Head of caudate nucleus (tissue), 42 donors: ENCODE measurements around the gene PAPPA.

Source experiments
- DNase-seq, 42 donors: peaks; one replicate each; pipeline versions ENCODE4 v3.0.0 to v3.0.0-alpha.2; 2020 to 2021; ENCODE audit warnings: mixed read lengths in 7 of 42
- intact Hi-C: fragments of 100-400 bp; cut with DNase I; formaldehyde crosslinking; loops from one replicate; pipeline ENCODE4 v1.15.0; 2022

The PAPPA gene

DNA sequence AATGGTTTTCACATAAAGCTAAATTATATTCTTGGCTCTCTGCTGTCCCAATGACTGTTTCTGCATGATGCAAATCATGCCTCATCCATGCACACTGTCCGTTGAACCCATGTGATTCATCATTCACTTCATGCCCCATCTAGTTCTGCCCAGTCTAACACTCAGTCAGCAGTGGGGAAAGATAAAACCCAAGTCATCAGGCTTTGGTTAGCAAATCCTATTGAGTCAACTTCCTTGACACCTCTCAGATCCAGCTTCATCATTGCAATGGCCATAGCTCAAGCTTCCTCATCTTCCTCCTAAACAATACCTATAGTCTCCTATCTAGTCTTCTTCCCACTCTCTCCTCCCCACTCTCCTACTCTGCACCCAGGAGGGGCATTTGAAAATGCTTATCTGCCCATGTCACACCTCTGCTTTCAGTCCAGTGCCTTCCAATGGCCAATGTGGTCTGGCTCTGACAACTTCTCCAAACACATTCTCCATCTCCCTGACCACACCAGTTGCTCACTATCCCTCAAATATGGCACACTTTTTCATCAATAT lies 267.5 kb downstream of the PAPPA start:
- intact Hi-C loops, result no loop called here
- DNase-seq, result no peak

DNA sequence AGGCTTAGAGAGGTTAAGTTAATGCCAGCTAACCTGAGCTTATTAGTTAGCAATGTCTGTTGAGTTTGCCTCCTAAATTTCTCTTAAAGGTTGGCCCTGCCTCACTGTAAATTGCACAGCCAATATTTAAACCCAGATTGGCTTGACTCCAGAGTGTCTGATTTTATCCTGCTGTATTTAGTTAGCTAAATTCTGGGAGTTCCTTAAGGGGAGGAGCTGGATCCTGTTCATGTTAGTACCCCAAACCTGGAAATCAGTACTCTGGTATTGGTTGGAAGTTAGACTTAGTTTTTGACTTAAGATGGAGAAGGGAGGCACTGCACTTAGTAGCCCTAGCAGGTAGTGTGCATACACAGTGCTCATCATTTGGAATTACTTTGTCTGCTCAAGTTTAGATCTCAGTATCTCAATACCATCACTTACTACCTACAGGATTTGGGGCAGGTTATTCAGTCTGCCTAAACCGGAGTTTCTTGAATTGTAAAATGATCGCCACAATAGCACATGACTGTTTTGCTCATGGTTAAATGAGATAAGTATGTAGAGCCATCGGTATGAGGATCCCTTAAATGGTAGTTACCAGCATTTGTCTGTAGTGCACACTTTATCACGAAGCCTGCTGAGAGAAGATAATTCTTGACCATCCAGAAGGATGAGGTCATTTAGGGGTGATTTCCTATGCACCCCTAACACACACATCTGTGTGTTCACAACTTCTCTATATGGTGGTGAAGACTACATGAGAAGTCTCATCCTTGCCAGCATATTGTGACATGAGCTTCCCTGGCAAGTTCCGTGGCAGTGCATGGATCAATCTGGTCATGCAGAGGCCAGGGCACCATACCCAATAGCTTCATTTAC lies 268.8 kb downstream of the PAPPA start:
- DNase-seq, result no peak
- intact Hi-C loops, result no loop called here

DNA sequence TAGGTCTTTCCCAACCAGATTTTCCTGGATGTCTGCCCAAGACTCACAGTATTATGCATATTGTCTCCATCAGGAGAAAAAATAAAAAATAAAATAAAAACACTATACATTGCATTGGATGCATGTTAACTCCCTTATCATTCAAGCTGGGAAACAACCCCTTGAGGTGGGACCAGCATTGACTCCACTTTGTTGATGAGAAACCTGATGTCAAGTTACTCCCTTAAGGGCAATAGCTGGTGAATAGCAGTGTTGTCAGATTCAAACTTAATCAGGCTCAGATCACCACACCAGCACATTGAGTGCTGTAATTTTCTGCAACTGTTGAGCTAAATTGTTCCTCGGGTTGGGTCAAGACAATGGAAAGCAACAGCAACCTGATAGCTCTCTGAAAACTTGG lies 269.6 kb downstream of the PAPPA start:
- intact Hi-C loops, result no loop called here
- DNase-seq, result no peak

DNA sequence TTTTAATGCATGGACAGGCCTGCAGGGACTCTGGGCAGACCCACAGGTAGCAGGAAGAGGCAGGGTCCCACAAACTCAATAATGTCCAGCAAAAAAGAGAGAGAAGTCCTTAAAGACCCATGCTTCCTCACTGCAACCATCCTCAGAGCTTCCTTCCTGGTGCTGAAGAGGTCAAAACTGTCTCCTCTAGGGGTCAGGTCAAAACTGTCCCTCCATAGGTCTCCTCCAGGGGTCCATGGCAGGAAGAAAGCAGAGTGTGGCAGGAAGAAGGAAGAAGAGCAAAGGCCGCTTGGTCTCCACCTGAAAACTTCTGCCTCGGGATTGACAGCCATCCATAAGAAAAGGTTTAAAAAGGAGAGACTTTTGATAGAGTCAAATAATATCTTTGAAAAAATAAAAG lies 271.7 kb downstream of the PAPPA start:
- intact Hi-C loops, result no loop called here
- DNase-seq, result no peak

DNA sequence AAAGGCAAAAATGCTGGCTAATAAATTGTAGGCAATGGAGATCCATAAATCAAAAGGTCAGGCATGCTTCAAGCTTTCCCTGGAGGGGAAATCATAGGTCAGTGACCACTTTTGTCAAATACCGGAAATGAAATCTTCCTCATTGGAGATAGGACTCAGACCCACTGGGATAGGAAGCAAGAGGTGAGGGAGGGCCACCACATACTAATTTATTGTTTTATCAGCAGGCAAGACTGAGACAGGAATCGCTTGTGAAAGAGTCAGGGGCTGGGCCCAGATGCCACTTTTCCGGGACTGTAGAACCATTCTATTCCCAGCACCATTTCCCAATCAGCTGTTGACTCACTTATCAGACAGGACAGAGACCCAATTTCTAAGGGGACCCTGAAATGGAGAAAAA lies 277.3 kb downstream of the PAPPA start:
- intact Hi-C loops, result no loop called here

DNA sequence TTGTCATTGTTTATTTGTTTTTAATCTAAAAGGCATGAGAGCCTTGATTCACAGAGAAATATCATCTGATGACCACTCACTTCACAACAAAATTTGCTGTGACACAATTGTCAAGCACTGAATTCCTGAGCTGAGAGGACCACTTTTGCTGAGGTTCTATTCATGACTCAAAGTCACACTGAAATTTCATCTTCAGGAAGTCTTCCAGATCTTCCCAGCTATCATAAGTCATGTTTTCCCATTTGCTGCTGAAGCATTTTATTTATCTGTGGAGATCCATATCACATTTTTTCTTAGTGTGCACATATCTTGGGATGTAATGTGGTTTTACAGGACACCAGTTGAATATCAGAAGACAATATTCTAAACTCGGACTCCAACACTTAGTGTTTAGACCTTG lies 278.5 kb downstream of the PAPPA start:
- DNase-seq, result no peak
- intact Hi-C loops, result no loop called here

More for the DNA sequence above, 277.3 kb downstream of the PAPPA start:
- no peak for DNase-seq

DNA sequence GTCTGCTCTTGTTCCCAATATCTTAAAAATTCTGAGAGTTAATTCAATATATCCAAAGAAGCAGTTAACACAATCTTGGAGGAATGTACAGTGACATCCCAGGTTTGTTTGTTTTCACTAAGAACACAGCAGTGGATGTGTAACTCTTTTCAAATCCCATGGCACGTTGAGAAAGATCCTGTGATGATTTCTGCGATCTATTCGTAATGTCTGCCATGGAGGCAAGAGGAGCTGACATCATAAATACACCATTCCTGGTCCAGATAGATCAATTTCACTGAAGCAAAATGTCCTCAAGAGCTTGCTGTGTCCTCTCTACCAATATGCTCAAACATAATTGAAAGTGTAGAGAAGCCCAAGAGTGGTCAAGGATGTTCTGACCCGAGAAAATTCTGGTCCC lies 280.7 kb downstream of the PAPPA start:
- DNase-seq, result no peak
- intact Hi-C loops, result no loop called here

DNA sequence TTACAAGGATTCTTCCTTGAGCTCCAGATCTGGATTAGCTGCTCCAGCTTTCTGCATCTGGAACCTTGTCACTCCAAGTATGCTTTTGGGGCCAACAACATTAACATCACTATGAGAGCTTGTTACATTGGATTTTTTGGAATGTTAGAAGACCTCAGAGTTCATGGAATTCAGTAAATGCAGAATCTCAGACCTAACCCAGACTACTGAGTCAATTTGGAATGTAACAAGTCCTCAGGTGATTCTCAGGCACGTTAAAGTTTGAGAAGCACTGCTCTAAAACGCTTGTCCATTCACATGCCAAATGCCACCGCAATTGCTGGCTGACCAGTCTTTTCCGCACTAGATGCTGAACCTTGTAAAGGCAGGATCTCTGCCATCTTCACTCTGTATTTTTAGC lies 282.1 kb downstream of the PAPPA start:
- intact Hi-C loops, result no loop called here

DNA sequence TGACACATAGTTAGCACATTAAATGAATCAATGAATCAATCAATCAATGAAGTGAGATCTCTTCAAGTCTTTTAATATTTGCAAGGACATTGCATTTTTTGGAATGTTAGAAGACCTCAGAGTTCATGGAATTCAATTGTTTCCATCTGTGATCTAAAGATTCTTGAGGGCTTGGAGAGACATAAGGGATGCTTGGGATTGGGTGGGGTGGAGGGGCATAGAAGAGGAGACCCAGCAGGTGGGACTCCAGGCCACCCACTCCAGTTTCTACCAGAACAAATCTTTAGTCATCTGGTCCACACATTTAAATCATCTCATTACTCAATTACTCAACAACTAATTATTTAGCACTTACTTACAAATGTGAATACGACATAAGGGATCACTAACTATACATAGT lies 282.5 kb downstream of the PAPPA start:
- DNase-seq, result no peak

More for the DNA sequence above, 282.1 kb downstream of the PAPPA start:
- DNase-seq, result no peak

DNA sequence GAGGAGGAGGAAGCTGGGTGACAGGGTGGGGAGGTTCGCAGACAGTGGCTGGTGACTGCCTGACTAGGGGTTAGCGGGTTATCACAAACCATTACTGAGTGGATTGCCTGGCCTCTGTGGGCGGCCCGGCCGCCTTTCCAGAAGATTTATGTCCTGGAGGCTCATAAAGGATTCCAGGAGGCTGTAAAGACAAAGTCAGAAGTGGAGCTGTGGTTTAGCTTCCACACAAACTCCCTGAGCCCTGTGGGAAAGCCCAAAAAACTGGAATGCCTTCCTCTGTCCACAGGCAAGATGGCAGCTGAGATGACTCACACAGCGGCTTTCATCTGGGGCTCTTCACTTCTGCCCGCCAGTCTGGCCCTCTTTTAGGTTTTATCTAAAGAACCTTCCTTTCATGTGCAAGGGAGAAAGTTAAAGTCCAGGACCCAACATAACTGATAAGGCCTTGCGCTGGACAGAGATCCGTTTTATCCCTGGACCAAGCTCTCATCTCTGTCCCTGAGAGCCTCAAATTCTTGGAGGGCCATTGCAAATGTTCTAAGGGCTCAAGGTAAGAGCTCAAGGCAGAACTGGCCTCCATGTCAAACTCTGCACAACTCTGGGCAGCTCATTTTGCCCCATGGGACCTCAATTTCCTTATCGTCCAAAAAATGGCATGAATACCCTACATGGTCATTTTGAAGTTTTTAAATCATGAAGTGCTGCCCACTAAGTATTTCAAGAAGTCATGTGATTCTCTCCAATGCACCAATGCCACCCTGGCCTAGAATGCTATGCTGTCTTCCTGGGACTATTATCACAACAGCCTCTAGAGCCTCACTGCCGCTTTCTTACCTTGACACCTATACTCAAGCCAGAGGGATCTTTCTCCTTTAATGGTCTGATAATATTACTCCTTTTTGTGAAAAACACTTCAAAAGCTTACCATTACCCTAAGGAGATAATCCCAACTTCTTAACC lies 284.1 kb downstream of the PAPPA start:
- DNase-seq, result no peak

More for the DNA sequence above, 282.5 kb downstream of the PAPPA start:
- intact Hi-C loops, result no loop called here

DNA sequence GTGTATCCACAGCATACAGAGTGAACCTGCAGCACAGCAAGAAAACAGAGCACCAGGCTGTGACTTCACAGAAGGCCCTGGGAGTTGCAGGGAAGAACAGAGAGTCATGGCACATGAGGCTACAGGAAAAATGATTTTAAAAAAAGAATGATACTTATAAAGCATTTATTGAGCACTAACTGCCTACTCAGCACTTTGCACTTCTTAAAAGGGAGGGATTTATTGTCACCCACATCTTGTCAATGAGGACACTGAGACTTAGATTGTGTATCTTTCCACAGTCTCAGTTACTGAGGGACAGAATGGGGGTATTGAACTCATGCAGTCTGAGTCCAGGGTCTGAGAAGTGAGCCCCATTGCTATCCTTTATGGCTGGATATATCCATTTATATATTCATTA lies 288.9 kb downstream of the PAPPA start:
- DNase-seq, result no peak
- intact Hi-C loops, result no loop called here

More for the DNA sequence above, 284.1 kb downstream of the PAPPA start:
- intact Hi-C loops, result no loop called here

DNA sequence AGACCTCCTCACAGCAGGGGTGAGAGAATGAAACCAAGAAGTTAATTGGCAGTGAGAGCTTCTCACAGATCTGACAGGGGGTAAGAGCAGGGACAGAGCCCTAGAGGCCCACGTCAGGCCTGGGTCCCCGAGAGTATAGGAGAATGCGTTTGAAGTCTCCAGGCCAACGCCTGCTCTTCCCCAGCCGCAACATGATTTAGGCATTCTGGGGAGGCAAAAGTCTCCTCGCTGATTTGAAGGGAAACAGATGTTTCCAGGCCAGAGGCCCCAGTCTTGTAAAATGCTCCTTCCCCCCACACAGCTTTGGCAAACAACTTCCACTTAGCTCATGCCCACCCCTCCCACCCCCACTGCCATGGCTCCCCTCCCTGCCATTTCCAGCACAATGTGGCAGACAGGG lies 294.3 kb downstream of the PAPPA start:
- intact Hi-C loops, result no loop called here

DNA sequence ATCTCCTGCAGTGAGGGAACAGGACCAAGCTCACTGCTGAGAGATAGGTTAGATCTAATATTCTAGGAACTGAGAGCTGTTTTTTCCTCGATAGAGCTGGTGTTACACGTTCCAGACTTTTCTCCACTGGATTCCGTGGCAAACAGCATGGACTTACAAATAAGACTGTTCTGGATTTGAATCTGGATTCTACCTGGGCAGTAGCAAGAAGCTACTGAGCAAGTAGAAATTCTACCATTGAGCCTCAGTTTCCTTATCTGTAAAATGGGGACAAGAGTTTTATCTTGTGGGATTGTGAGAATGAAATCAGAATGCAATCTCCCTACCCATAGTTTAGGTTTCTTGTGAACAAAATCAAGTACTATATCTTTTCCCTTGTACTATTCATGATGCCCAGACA lies 294.8 kb downstream of the PAPPA start:
- no peak for DNase-seq
- intact Hi-C loops, result no loop called here

More for the DNA sequence above, 294.3 kb downstream of the PAPPA start:
- no peak for DNase-seq

DNA sequence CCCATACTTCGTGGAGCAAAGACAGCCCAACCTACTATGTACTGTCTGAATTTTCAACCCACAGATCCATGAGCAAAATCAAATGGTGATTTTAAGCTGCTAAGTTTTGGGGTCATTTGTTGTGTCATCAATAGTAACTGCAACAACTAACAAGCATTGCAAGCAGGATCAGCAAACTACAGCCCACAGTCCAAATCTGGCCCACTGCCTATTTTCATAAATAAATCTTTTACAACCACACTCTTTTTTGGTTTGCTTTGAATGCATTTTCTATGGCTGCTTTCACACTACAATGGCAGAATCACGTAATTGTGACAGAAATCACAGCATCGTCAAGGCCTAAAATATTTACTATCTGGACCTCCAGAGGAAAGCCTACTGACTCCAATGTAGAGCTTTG lies 296.4 kb downstream of the PAPPA start:
- intact Hi-C loops, result no loop called here
- DNase-seq, result no peak

DNA sequence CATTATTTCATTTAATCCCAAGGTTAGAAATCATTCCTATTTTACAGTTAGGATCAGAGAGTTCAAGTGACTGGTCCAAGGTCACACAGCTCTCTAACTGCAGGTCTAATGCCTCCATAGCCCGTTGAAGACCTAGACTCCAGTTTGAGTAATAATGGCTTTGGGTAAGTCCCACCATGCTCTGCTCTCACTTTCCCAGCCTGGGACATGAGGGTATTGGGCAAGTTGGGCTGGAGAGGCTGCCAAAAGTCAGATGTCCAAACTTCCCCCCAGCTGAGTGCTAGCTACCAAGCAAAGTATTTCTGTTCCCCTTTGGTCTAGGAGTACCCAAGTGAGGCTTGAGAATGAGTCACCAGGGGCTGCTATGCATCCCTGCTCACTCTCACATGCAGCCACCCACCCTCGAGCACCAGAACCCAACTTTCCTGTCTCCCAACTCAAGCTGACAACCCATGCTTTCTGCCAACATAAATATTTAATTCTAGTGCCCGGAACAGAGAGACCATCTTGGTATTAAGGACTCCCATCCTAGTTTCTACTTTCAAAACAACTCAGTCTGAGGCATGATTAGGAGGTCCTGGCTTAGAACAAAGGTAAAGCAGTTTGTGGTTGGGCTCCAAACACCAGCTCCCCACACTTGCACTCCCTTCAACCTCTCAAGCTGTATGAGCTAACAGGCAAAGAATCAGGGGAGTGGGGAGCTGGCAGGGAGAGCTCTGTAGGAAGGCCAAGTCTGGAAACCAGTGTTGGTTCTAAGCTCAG lies 297.0 kb downstream of the PAPPA start:
- intact Hi-C loops, result no loop called here
- DNase-seq, result no peak

DNA sequence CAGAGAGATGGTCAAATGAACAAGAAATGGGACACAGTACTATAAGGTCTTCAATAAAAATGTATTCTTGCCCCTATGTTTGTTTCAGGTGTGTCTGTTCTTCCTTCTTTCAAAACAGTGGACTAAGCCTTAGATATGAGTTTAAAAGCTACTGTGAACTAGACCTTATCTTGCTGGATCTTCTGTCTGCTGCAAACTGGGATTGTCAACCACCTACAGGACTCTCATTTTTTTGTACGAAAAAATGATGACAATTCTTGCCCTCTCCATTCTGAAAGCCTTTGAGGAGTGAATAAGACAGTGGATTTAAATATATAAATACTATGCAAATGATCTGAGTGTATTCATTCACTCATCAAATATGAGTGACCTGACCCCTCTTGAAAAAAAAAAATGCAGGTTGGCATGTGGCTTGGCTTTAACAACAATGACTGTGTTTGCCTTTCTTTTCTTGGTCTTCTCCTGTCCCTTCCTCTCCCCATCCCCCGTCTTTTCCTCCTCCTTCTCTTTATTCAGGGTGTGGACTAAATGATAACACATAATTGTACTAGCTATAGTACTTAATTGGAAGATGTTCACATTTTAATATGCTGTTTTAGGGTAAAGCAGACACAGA lies 298.0 kb downstream of the PAPPA start:
- DNase-seq, result no peak
- intact Hi-C loops, result no loop called here
